Stimulated activated CD4-positive, alpha-beta T cell treated with anti-CD3 and anti-CD28 coated beads, Interleukin-1b, Interleukin-23, amount 100 ng/mL, for 1 hour (primary cell): Measurements from ENCODE around the gene OTOF.

Experiments used
- DNase-seq, 2 donors: peaks; one replicate each; pipeline ENCODE4 v3.0.0-alpha.2; 2020; ENCODE audit warnings: low read depth in 2 of 2

Gene OTOF

DNA sequence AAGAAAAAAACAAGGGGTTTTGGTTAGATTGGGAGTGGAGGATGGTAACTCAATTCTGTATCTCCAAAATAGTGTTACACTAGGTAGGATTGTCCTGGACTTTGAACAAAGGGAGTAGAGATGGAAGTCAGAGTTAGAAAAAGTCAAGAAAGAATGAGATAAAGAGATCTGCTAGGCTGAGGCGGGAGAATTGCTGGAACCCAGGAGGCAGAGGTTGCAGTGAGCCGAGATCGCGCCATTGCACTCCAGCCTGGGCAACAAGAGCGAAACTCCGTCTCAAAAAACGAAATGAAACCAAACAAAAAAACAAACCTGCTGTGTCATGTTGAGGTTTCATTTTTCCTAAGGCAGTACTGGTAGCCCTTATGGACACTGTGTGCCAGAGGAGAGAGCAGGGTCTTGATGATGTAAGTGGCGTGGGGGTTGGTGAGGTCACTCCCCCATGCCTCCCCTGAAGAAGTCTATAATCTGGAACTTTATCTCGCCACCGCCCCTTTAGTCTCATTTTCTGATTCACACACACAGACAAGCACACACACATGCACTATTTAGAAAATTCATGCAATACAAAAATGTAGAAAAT, 65.7 kb downstream of the OTOF start:
- no peak for DNase-seq

DNA sequence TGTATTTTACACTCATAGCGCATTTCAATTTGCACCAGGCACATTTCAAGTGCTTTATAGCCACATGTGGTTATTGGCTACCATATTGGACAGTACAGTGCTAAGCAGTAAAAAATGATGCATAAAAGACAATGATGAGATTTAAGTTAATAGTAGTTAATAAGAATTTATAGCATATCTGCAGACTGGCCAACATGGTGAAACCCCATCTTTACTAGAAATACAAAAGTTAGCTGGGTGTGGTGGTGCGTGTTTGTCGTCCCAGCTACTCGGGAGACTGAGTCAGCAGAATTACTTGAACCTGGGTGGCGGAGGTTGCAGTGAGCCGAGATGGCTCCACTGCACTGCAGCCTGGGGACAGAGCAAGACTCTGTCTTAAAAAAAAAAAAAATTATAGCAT, 66.5 kb downstream of the OTOF start:
- DNase-seq, result no peak

DNA sequence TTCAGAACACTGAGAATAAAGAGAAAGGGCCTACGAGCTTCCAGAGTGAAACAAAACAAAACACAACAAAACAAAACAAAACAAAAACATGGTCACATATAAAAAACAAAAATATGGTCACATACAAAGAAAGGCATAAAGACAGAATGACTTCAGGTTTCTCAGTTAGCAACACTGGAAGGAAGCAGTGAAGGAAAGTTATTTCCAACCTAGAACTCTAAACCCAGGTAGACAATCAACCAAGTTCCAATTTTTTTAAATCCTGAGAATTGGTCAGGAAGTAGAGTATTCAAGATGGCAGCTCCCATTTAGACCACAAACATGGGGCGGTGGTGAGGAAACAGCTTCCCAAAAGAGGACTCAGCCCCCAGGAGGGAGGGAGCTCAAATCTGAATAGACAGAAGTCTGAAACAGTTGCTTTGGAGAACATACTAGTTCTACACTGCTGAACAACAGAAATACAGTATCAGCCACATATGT, 67.1 kb downstream of the OTOF start:
- DNase-seq, result no peak

DNA sequence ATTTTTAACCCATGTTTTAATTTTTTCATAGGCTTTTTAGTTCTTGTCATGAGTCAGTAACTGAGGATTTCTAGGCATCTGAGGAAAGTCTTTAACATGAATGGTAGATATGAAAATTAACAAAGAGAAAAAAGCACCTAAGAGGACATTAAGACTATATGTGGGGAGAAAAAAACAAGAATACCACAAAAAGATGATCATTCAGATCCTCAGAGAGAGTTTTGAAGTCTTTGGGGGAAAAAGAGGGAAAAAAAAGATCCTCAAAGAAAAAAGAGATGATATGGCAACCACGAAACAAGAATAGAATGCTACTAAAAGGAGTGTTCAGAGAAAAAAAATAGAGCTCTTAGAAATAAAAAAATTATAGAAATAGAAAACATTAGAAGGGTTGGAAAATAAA, 68.1 kb downstream of the OTOF start:
- no peak for DNase-seq

DNA sequence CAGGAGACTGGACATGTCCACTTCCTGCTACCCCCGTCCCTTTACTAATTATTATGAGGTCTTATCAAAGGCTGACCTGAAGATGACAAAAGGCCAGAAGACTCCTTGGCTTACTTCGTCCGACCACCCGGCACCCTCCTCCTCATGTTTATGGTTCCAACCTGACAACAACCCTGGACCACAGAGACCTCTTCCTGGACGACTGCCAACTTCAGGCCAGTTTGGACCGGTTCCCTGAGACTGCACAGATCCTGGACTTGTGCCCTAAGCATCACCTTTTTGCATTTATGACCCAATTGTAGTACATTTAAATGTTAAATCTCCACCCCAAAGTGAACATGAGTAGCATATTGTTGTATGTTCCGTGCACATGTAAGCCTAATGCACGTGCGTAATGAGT, 70.4 kb downstream of the OTOF start:
- no peak for DNase-seq
